ENCODE results near the gene TSPOAP1. TPM values are rescaled to one million over a fixed set of nuclear protein-coding genes. Genes with fewer than 3 reads are reported as not detected.

Gene TSPOAP1
- total RNA-seq, 1 donor from 2014 or later = 101 TPM

DNA sequence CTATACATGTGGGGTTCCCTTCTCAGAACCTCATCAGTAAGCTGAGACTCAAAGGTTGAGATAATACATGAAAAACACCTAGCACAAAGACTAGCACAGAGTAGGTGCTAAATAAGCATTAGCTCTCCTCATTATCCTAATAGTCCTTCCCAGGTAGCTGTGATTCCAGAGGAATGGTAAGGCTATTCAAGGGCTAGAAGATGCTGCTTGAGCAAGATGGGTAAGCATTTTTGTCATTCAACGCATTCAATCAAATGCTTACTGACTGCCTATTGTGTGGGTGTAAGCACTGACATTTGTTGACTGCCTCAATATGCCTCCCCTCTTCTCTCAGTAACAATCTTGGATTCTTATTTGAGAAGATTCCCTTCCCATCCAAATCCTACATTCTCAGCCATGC is 19.4 kb upstream of the TSPOAP1 start:
- H3K27ac Mint-ChIP-seq = no peak overlapping the region
- TF ChIP-seq, protein P1, sequence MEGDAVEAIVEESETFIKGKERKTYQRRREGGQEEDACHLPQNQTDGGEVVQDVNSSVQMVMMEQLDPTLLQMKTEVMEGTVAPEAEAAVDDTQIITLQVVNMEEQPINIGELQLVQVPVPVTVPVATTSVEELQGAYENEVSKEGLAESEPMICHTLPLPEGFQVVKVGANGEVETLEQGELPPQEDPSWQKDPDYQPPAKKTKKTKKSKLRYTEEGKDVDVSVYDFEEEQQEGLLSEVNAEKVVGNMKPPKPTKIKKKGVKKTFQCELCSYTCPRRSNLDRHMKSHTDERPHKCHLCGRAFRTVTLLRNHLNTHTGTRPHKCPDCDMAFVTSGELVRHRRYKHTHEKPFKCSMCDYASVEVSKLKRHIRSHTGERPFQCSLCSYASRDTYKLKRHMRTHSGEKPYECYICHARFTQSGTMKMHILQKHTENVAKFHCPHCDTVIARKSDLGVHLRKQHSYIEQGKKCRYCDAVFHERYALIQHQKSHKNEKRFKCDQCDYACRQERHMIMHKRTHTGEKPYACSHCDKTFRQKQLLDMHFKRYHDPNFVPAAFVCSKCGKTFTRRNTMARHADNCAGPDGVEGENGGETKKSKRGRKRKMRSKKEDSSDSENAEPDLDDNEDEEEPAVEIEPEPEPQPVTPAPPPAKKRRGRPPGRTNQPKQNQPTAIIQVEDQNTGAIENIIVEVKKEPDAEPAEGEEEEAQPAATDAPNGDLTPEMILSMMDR (IDR thresholded peaks at IDR 0.05; ENCODE audit: unreplicated experiment) = no peak
- H3K4me3 Mint-ChIP-seq (ENCODE audit: low read depth) = no peak overlapping the region
- peaks cover 28% of the 10 kb centered on the region for H3K36me3 Mint-ChIP-seq (ENCODE audit: insufficient read depth)
- no peaks in the 10 kb centered on the region for H3K27me3 Mint-ChIP-seq
- no peak for DNase-seq (ENCODE audit: low spot score, unreplicated experiment)
- peaks cover 7% of the 10 kb centered on the region for H3K4me1 Mint-ChIP-seq (ENCODE audit: low read depth)
- H3K9me3 Mint-ChIP-seq (ENCODE audit: low read depth) = no peaks in the 10 kb centered on the region

DNA sequence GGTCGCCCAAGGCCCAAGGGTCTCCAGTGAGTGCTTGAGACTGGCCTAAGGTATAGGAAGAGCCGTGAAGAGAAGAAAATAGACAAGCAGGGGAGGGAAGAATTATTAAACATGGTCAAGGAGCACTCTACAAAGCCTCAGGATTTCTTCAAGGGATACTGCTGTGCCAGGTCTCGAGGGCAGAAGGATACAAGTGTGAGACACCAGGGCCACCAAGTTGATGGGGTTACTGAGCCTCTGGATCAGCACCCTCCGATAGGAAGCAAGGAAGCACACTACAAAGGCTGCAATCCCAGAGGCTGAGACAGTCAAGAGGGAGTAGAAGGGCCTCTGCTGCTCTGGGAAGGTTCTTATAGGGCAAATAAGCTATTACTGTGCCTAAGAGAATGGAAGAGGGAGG is 16.9 kb upstream of the TSPOAP1 start:
- H3K9me3 Mint-ChIP-seq (ENCODE audit: low read depth) = no peaks in the 10 kb centered on the region
- TF ChIP-seq, protein P1 (IDR thresholded peaks at IDR 0.05; ENCODE audit: unreplicated experiment) = no peak
- peaks cover 26% of the 10 kb centered on the region for H3K36me3 Mint-ChIP-seq (ENCODE audit: insufficient read depth)
- no peaks in the 10 kb centered on the region for H3K27me3 Mint-ChIP-seq
- H3K4me1 Mint-ChIP-seq (ENCODE audit: low read depth) = peaks cover 1% of the 10 kb centered on the region
- no peak overlapping the region for H3K4me3 Mint-ChIP-seq (ENCODE audit: low read depth)
- DNase-seq (ENCODE audit: low spot score, unreplicated experiment) = no peak
- no peak overlapping the region for H3K27ac Mint-ChIP-seq

DNA sequence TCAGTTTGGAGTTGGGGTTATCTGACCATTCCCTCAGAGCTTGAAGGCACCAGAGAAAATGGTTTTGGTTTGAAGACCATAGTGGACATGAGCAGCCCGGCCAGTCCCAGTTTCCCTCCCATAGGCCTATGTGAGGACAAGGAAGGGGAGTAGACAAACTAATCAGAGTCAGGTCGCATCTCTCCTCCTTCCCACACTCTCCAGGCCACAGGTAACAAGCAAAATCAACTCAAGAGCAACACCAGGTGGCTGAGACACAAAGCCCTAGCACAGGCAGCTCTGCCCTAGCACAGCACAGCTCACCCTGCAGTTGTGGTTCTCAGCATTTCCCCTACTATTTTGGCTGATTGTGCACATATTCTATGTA is 16.2 kb upstream of the TSPOAP1 start:
- Mint-ChIP-seq H3K27me3 (no peaks in the 10 kb centered on the region), H3K4me3 (ENCODE audit: low read depth) (no peak overlapping the region), H3K4me1 (ENCODE audit: low read depth) (peaks cover 1% of the 10 kb centered on the region), H3K27ac (no peak overlapping the region), H3K36me3 (ENCODE audit: insufficient read depth) (peaks cover 26% of the 10 kb centered on the region), H3K9me3 (ENCODE audit: low read depth) (no peaks in the 10 kb centered on the region)
- no peak for DNase-seq (ENCODE audit: low spot score, unreplicated experiment)
- TF ChIP-seq, protein P1 (IDR thresholded peaks at IDR 0.05; ENCODE audit: unreplicated experiment) = no peak

DNA sequence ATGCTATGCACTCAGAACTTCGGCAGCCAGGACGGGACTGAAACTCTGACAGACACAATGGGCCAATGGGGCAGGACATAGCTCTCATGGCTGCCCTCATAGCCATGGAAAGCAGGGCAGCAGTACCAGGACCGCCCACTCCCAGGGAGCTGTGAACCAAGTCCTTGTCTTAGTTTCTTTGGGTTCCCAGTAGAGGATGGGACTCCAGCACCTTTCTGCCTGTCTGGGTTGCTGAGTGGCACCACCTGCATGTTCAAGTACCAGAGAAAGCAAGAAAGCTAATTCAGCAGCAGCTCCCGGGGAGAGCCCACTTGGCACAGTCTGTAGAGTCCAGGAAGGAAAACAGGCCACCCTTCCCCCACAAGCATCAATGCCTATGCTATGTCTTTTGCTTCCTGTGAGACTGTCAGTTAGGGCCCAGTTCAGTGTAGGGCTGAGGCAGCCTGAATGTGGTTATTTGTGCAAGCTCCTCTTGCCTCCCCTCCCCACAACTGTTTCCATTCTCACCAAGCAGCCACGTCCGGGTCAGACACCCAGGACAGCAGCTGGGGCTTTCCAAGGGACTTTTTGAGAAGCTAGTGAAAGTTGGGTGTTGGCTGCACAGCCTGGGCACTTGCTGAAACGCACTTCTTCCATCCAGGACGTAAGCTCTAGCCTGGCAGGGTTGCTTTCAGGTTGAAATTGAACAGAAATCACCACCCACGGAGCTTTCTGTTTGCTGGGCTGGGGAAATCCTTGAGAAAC is 15.6 kb upstream of the TSPOAP1 start:
- no peak for DNase-seq (ENCODE audit: low spot score, unreplicated experiment)
- H3K36me3 Mint-ChIP-seq (ENCODE audit: insufficient read depth) = peaks cover 22% of the 10 kb centered on the region
- H3K27me3 Mint-ChIP-seq = no peaks in the 10 kb centered on the region
- TF ChIP-seq, protein P1 (IDR thresholded peaks at IDR 0.05; ENCODE audit: unreplicated experiment) = no peak
- H3K9me3 Mint-ChIP-seq (ENCODE audit: low read depth) = no peaks in the 10 kb centered on the region
- H3K27ac Mint-ChIP-seq = no peak overlapping the region
- H3K4me3 Mint-ChIP-seq (ENCODE audit: low read depth) = no peak overlapping the region
- H3K4me1 Mint-ChIP-seq (ENCODE audit: low read depth) = no peaks in the 10 kb centered on the region

DNA sequence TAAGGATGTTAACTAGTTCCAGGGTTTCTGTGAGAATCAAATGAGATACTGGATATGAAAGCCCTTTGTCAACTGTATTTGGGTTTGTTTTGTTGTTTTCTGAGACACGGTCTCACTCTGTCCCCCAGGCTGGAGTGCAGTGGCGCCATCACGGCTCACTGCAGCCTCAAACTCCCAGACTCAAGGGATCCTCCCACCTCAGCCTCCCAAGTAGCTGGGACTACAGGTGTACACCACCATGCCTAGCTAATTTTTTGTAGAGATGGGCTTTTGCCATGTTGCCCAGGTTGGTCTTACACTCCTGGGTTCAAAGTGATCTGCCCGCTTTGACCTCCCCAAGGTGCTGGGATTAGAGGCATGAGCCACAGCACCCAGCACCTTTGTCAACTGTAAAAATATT is 14.5 kb upstream of the TSPOAP1 start:
- no peaks in the 10 kb centered on the region for H3K4me1 Mint-ChIP-seq (ENCODE audit: low read depth)

More for the DNA sequence above, 14.5 kb upstream of the TSPOAP1 start:
- H3K36me3 Mint-ChIP-seq (ENCODE audit: insufficient read depth) = peaks cover 14% of the 10 kb centered on the region
- no peak overlapping the region for H3K4me3 Mint-ChIP-seq (ENCODE audit: low read depth)
- no peaks in the 10 kb centered on the region for H3K9me3 Mint-ChIP-seq (ENCODE audit: low read depth)
- TF ChIP-seq, protein P1 (IDR thresholded peaks at IDR 0.05; ENCODE audit: unreplicated experiment) = no peak
- H3K27ac Mint-ChIP-seq = no peak overlapping the region
- no peaks in the 10 kb centered on the region for H3K27me3 Mint-ChIP-seq
- no peak for DNase-seq (ENCODE audit: low spot score, unreplicated experiment)

All from progenitor cell of endocrine pancreas (in vitro differentiated cells).